Immature natural killer cell (primary cell): ENCODE data around the gene EMP2. TPM values are rescaled to one million over a fixed set of nuclear protein-coding genes. Genes with fewer than 3 reads are reported as not detected.

Experiments
- DNase-seq, 3 donors: peaks; one replicate each; pipeline ENCODE4 v3.0.0; 2022; ENCODE audit warnings: mixed read lengths in 1 of 3
- H3K27ac Mint-ChIP-seq, 6 donors: one replicate each; pipeline ENCODE4 v1.8.0; 2020; ENCODE audit warnings: mixed read lengths in 6 of 6, mild to moderate bottlenecking in 5 of 6, inconsistent platforms in 4 of 6, moderate library complexity in 3 of 6
- H3K27me3 Mint-ChIP-seq, 3 donors: one replicate each; pipeline ENCODE4 v1.8.0; 2020 to 2021; ENCODE audit warnings: low read depth in 3 of 3, mild to moderate bottlenecking in 3 of 3, mixed read lengths in 3 of 3, moderate library complexity in 3 of 3, inconsistent platforms in 1 of 3
- H3K36me3 Mint-ChIP-seq, 3 donors: one replicate each; pipeline ENCODE4 v1.8.0; 2020; ENCODE audit warnings: mixed read lengths in 3 of 3, inconsistent platforms in 2 of 3, mild to moderate bottlenecking in 2 of 3
- H3K4me1 Mint-ChIP-seq, 2 donors: one replicate each; pipeline ENCODE4 v1.8.0; 2020; ENCODE audit warnings: inconsistent platforms in 2 of 2, mild to moderate bottlenecking in 2 of 2, mixed read lengths in 2 of 2, moderate library complexity in 1 of 2
- H3K4me3 Mint-ChIP-seq, 5 donors: one replicate each; pipeline ENCODE4 v1.8.0; 2020; ENCODE audit warnings: mild to moderate bottlenecking in 5 of 5, mixed read lengths in 5 of 5, inconsistent platforms in 3 of 5, moderate library complexity in 3 of 5
- H3K9me3 Mint-ChIP-seq, 6 donors: one replicate each; pipeline ENCODE4 v1.8.0; 2020; ENCODE audit warnings: mild to moderate bottlenecking in 6 of 6, mixed read lengths in 6 of 6, inconsistent platforms in 4 of 6, moderate library complexity in 3 of 6
- polyA plus RNA-seq, 3 donors: library from polyadenylated mRNA; unstranded; fragments of 300-500 nt; fragmentation: Illumina TruSeq; gene quantifications; one replicate each; pipeline ENCODE4 v1.2.3, GENCODE V29; 2021

EMP2 gene
- polyA plus RNA-seq, 3 donors from 2014 or later: not detected

DNA sequence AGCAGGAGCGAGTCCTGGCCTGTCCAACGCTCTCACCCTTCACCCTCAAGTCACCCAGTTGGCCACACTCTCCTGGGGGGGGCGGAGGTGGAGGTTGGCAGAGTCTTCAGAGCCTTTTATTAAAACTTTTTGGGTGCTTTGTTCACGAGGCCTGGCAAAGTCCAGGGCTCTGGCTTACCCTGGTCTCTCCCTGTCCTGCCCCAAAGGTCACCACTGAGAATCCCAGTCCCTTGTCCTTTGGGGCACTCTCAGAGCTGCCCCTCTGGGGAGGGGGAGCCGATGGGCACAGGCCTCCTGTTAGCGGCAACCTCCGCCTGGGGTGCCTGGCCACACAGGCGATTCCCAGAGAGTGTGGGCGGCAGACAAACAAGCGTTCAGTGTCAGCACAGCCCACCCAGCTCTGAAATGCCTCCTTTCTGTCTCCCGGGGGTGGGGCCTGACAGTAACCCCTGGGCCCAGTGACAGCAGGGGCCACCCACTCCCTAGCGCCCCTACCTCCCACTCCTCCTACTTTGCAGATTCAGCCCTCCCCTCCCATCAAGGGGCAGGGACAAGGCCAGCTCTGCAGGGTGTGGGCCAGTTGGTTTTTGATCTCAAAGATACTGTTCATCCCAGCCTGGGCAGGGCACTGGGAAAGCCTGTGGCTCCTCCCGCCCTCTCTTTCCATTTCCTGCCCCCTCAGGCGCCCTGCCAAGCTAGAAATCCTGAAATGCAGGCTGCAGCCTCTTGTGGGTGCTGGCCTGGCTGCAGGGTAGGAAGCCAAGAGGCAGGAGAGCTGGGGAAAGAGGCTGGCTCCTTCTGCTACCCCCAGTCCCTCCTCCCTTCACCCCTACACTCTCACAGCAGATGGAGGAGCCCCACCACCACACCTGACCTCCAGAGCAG is 36.6 kb upstream of the EMP2 start:
- no peak for DNase-seq
- H3K9me3 Mint-ChIP-seq: no peaks in the 10 kb centered on the region
- no peak overlapping the region for H3K4me3 Mint-ChIP-seq
- H3K27ac Mint-ChIP-seq: no peak overlapping the region
- no peaks in the 10 kb centered on the region for H3K4me1 Mint-ChIP-seq
- H3K27me3 Mint-ChIP-seq: peaks cover 2 to 19% (median 2%) of the 10 kb centered on the region in 3 donors
- H3K36me3 Mint-ChIP-seq: no peaks in the 10 kb centered on the region

DNA sequence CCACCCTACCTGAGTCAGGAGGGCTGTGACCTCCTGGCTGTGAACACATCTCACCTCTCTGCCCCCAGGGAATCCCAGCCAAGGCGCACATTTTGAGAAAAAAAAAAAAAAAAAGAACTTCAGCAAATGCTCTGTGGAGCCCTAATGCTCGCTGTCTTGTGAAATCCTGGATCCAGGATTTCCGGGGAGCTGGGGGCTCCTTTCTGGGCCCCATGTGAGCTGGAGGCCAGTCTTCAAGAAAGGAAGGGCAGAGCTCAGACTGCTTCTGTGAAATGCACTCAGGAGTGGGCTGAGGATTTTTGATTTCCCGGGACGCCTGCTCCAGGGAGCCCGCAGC is 36.0 kb upstream of the EMP2 start:
- Mint-ChIP-seq H3K4me1 (no peaks in the 10 kb centered on the region), H3K27me3 (peaks cover 2 to 19% (median 2%) of the 10 kb centered on the region in 3 donors), H3K36me3 (no peaks in the 10 kb centered on the region), H3K4me3 (no peak overlapping the region), H3K27ac (no peak overlapping the region), H3K9me3 (no peaks in the 10 kb centered on the region)
- no peak for DNase-seq

DNA sequence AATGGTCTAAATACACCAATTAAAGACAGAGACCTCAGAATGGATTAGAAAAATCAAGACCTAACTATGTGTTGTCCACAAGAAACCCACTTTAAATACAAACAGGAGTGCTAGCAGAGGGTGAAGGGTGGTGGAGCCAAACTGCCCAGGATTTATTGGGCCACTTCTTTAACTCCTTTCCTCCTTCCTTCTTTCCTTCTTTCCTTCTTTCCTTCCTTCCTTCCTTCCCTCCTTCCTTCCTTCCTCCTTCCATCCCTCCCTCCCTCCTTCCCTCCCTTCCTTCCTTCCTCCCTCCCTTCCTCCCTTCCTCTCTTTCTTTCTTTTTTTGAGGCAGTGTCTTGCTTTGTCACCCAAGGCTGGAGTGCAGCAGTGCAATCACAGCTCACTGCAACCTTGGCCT is 34.3 kb upstream of the EMP2 start:
- Mint-ChIP-seq H3K4me1 (no peaks in the 10 kb centered on the region), H3K9me3 (no peaks in the 10 kb centered on the region), H3K4me3 (no peak overlapping the region), H3K36me3 (no peaks in the 10 kb centered on the region), H3K27me3 (peaks cover 0 to 17% (median 2%) of the 10 kb centered on the region in 3 donors), H3K27ac (no peak overlapping the region)
- DNase-seq: no peak

DNA sequence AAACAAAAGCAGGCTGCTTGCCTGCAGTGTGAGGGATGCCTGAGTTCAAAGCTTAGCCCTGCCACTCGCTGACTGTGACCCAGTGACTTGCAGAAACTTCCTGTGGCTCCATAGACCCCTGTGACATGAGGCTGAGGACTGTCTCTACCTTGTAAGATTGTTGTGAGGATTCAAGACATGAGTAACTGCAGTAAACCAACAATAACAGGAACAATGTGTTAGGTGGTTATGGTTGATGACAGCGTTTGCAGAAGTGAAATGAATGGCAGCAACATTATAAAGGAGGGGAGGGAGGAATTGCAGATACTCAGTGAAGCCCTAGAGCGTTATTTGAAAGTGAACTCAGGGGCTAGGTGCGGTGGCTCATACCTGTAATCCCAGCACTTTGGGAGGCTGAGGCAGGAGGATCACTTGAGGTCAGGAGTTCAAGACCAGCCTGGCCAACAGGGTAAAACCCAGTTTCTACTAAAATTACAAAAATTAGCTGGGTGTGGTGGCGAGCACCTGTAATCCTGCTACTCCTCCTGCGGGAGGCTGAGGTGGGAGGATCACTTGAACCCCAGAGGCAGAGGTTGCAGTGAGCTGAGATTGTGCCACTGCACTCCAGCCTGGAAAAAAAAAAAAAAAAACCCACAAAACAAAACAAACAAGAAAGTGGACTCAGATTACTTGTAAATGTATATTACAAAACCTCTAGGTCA is 33.5 kb upstream of the EMP2 start:
- Mint-ChIP-seq H3K4me3 (no peak overlapping the region), H3K27me3 (peaks cover 0 to 16% (median 2%) of the 10 kb centered on the region in 3 donors), H3K4me1 (no peaks in the 10 kb centered on the region), H3K36me3 (no peaks in the 10 kb centered on the region), H3K27ac (peak overlapping the region in 1 of 6 donors; percentile 36), H3K9me3 (no peaks in the 10 kb centered on the region)
- no peak for DNase-seq

DNA sequence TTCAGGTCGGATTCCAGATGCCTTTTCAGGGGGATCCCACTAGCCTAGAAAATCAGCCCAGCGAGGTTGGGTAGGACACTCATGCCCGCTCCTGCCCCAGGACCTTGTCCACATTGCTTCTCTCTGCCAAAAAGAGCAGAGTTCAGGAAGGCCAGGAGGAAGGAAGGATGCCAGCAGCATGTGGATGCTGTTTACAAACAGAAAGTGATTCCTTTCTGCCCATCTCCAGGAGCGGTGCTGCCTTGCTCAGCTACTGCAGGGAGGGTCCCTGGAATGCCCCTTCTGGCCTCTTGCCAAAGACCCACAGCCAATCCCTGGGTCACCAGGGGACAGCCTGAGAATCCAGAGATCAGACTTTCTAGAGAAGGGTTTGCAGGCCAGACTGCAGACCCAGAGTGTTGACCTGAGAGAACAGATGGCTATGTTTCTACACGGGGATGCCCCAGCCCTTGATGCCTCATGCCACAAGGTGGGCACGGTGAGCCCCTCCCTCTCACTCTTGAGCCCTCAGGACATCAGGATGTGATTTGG is 32.3 kb upstream of the EMP2 start:
- Mint-ChIP-seq H3K36me3 (no peaks in the 10 kb centered on the region), H3K4me3 (no peak overlapping the region), H3K27ac (no peak overlapping the region), H3K27me3 (peaks cover 0 to 11% (median 2%) of the 10 kb centered on the region in 3 donors), H3K9me3 (no peaks in the 10 kb centered on the region), H3K4me1 (no peaks in the 10 kb centered on the region)
- no peak for DNase-seq

DNA sequence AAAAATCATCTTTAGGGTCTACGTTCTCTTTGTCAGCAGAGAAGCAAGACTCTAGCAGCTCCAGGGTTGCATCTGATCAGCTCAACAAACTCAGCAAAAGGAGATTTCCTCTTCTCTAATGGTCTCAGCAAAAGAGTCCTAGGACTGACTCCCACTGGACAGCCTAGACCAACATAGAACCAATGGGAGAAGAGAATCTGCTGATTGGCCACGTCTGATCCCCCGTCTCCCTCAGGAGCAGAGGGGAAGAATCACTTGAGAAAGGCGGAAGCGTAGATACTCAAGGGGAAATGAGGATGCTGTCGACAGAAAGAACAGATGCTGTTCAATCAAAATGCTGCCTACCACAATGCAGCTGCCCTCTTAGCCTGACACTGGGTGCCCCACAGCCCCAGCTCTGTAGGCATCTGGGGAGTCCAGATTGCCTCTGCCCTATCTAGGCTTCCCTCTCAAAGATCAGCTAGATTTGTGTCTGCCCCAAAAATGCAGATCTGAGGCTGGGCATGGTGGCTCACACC is 31.5 kb upstream of the EMP2 start:
- Mint-ChIP-seq H3K27ac (no peak overlapping the region), H3K9me3 (no peaks in the 10 kb centered on the region), H3K4me3 (no peak overlapping the region), H3K36me3 (no peaks in the 10 kb centered on the region), H3K27me3 (peaks cover 1 to 11% (median 2%) of the 10 kb centered on the region in 3 donors), H3K4me1 (no peaks in the 10 kb centered on the region)
- DNase-seq: no peak

DNA sequence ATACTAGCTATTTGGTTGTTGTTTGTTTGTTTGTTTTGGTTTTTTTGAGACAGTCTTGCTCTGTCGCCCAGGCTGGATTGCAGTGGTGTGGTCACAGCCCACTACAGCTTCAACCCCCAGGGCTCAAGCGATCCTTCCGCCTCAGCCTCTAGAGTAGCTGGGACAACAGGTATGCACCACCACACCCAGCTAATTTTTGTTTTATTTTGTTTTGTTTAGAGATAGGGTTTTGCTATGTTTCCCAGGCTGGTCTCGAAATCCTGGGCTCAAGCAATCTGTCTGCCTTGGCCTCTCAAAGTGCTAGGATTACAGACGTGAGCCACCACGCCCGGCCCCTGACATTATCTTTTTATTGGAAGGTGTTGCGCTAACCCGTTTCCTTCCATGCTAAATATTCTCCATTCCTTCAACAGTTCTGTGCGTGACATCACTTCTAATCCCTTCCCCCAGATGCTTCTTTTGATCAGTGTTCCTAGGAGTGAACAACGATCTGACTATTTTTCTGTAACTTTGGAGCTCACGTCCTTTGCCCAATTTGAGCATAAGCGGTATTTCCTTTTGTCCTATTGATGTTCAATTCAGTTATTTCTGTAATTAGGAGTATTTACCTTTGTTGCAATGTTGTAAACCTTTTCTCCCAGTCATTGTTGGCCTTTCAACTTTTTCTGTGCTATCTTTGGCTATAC is 30.2 kb upstream of the EMP2 start:
- no peak overlapping the region for H3K4me3 Mint-ChIP-seq
- no peaks in the 10 kb centered on the region for H3K9me3 Mint-ChIP-seq
- DNase-seq: no peak
- no peaks in the 10 kb centered on the region for H3K4me1 Mint-ChIP-seq
- peaks cover 3 to 9% (median 4%) of the 10 kb centered on the region in 3 donors for H3K27me3 Mint-ChIP-seq
- no peak overlapping the region for H3K27ac Mint-ChIP-seq
- no peaks in the 10 kb centered on the region for H3K36me3 Mint-ChIP-seq

DNA sequence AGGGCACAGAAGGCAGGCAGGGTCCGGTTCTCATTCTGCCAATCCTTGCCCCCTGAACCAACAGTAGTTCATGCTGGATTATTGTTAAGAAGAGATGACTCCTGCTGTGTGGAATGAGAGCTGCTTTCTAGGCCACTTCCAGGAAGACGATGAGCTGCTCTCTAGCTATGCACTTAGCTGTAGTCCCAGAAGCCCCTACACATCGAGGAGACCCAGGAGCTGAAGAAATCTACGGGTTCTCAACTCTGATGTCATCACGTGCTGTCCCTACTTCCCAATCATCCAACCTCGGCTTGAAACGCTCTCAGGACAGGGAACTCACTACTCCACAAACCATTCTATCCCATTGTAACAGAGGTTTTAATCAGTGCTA is 29.0 kb upstream of the EMP2 start:
- no peaks in the 10 kb centered on the region for H3K4me1 Mint-ChIP-seq
- no peak for DNase-seq
- no peak overlapping the region for H3K27ac Mint-ChIP-seq
- H3K36me3 Mint-ChIP-seq: no peaks in the 10 kb centered on the region
- peaks cover 3 to 9% (median 4%) of the 10 kb centered on the region in 3 donors for H3K27me3 Mint-ChIP-seq
- H3K4me3 Mint-ChIP-seq: no peak overlapping the region
- no peaks in the 10 kb centered on the region for H3K9me3 Mint-ChIP-seq

DNA sequence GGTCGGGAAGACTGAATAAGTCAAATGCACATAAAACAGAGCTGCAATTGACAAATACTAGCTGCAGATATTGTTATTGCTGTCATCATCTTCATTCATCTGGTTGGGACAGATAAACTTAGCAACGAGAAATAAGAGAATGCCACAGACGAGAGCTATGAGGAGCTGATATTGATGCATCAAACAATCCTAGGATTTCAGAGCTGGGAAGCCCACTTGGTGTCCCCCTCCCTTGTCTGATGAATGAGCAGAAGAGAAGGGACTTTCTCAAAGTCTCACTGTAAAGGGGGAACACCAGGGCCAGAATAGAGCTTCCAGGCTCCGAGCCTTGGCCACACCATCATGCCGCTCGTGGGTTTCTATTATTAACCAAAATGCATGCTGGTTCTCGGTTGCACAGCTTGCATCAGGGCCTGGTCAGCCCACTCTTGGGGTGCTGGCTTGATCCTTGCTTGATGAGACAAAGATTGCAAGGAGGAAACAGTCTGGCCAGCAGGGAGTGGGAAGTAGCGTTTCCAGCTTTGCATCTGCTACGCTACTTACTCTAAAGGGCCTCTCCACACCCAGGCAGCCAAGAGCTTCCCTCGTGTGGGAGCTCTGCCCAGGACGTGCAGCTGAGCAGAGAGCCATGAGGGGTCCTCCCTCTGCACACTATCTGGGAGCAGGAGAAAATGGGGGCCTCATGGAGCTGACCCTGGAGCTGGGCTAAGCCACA is 28.4 kb upstream of the EMP2 start:
- H3K4me3 Mint-ChIP-seq: no peak overlapping the region
- DNase-seq: no peak
- no peaks in the 10 kb centered on the region for H3K36me3 Mint-ChIP-seq
- H3K9me3 Mint-ChIP-seq: no peaks in the 10 kb centered on the region
- H3K27me3 Mint-ChIP-seq: peaks cover 2 to 9% (median 3%) of the 10 kb centered on the region in 3 donors
- no peak overlapping the region for H3K27ac Mint-ChIP-seq
- no peaks in the 10 kb centered on the region for H3K4me1 Mint-ChIP-seq

DNA sequence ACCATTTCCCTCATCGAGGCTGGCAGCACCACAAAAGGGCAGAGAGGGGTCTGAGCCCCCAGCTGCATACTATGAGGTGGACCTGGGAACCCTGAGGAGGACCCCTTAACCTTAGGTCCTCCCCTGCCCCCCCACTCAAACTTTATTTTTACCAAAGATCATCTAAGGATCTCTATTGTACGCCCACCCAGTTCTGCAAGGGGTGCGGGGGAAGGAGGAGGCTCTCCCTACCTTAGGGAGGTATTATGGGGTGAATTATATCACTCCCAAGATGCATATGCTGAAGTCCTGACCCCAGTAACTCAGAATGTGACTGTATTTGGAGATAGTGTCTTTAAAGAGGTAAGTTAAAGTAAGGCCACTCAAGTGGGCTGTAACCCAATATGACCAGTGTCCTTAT is 26.8 kb upstream of the EMP2 start:
- DNase-seq: no peak
- H3K27ac Mint-ChIP-seq: no peak overlapping the region
- no peak overlapping the region for H3K4me3 Mint-ChIP-seq
- H3K9me3 Mint-ChIP-seq: no peaks in the 10 kb centered on the region
- H3K36me3 Mint-ChIP-seq: no peaks in the 10 kb centered on the region
- H3K4me1 Mint-ChIP-seq: no peaks in the 10 kb centered on the region
- peaks cover 2 to 7% (median 3%) of the 10 kb centered on the region in 3 donors for H3K27me3 Mint-ChIP-seq

DNA sequence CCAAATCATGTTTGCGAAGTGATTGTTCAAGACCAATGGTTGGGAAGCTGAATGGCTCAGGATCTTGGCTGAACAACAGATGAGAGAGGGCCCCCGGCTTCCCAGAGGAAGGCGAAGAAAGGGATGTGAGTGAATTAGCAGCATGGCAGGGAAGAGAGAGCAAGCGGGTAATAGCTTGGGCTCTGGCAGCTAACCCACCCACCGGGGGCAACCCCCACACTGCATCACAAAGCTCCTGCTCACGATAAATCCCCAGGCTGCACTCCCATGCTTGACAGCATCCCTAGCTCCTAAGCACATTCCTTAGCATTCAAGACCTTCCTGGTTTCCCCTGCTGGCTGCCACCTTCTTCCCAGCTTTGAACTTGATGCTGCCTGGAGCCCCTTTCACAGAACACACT is 26.2 kb upstream of the EMP2 start:
- no peak overlapping the region for H3K27ac Mint-ChIP-seq
- peaks cover 2 to 7% (median 3%) of the 10 kb centered on the region in 3 donors for H3K27me3 Mint-ChIP-seq
- no peak for DNase-seq

DNA sequence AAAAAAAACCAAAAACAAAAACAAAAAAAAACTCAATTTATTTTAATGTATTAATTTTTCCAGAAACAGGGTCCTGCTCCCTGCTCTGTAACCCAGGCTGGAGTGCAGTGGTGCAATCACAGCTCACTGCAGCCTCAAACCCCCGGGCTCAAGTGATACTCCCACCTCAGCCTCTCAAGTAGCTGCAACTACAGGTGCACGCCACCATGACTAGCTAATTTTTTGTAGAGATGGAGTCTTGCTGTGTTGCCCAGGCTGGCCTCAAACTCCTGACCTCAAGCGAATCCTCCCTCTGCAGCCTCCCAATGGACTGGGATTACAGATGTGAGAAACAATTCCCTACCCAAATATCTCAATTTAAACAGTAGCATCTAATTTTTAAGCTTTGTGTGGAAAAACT is 25.2 kb upstream of the EMP2 start:
- DNase-seq: no peak
- no peaks in the 10 kb centered on the region for H3K36me3 Mint-ChIP-seq
- H3K4me3 Mint-ChIP-seq: no peak overlapping the region
- H3K27ac Mint-ChIP-seq: no peak overlapping the region
- no peaks in the 10 kb centered on the region for H3K4me1 Mint-ChIP-seq
- H3K27me3 Mint-ChIP-seq: peaks cover 2 to 4% (median 3%) of the 10 kb centered on the region in 3 donors
- H3K9me3 Mint-ChIP-seq: no peaks in the 10 kb centered on the region

More for the DNA sequence above, 26.2 kb upstream of the EMP2 start:
- H3K36me3 Mint-ChIP-seq: no peaks in the 10 kb centered on the region
- H3K9me3 Mint-ChIP-seq: no peaks in the 10 kb centered on the region
- H3K4me1 Mint-ChIP-seq: no peaks in the 10 kb centered on the region
- H3K4me3 Mint-ChIP-seq: no peak overlapping the region
